Nasal cavity respiratory epithelium epithelial cell of viscerocranial mucosa (primary cell): ENCODE results near the gene NDOR1. TPM values are rescaled to one million over a fixed set of nuclear protein-coding genes. Genes with fewer than 3 reads are reported as not detected.

Experiments used
- total RNA-seq: library from RNA; depleted of rRNA; stranded (reverse); fragments of >200 nt; gene quantifications from 2 replicates; pipeline ENCODE4 v1.2.3, GENCODE V29; 2014

The NDOR1 gene
- 5.8 and 7.3 TPM in 2 replicates for total RNA-seq

DNA sequence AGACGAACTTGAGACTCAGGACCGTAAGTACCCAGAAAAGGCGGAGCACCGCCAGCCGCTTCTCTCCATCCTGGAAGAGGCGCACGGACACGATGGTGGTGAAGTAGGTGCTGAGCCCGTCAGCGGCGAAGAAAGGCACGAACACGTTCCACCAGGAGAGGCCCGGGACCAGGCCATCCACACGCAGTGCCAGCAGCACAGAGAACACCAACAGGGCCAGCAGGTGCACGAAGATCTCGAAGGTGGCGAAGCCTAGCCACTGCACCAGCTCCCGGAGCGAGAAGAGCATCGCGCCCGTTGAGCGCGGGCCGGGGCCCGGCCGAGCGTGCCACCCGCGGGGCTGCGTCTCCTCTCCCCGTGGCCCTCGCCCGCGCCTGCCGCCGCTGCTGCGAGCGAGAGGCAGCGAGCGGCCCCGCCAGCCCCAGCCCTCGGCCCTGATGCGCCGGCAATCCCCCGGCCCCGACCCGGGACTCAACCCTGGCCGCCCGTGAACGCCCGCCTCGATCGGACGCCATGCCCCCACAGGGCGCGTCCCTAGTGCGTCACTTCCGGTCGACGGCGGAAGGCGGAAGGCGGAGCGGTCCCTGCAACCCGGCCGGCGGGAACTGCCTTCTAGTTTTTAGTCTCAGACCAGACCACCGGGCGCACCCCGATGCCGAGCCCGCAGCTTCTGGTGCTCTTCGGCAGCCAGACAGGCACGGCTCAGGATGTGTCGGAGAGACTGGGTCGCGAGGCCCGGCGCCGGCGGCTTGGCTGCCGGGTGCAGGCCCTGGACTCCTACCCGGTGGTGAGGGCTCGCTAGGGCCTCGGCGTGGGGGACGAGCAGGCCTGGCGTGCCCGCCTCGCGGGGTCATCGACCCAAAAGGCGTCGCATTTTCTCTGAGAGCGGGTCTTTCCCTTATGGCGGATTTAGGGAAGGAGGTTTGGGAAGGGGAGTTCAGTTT, at the start of gene NDOR1, which contains the start of gene TMEM203:
NDOR1 (plus strand) TSS at position 575 of the 944 bp plus-strand sequence; CDS start at position 653, 78 bp downstream.
TMEM203 (minus strand) TSS at position 523 of the 944 bp plus-strand sequence; CDS start at position 289, 234 bp downstream.

DNA sequence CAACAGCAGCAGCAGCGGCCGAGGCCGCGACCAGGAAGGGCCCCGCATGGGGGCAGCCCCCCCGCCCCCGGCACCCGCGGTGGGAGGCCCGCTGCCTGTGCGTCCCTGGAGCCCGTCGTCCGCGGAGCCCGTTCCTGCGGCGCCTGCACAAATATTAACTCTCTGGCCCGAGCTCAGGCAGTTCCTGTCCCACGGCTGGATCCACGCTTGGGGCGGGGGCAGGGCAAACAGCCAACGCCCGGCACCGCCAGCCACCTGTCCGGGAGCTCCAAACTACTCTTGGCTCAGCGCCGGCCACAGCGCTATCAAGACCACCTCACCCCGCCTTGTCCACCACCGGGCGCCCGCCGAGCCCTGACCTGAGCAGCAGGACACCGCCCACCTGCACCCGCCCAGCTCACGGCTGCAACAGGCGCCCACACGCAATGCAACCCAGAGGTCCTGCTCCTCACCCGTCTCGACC, 35.6 kb upstream of the NDOR1 start, which contains the start of gene LRRC26:
LRRC26 (minus strand) TSS at position 156 of the 463 bp plus-strand sequence; CDS start at position 48, 108 bp downstream.

DNA sequence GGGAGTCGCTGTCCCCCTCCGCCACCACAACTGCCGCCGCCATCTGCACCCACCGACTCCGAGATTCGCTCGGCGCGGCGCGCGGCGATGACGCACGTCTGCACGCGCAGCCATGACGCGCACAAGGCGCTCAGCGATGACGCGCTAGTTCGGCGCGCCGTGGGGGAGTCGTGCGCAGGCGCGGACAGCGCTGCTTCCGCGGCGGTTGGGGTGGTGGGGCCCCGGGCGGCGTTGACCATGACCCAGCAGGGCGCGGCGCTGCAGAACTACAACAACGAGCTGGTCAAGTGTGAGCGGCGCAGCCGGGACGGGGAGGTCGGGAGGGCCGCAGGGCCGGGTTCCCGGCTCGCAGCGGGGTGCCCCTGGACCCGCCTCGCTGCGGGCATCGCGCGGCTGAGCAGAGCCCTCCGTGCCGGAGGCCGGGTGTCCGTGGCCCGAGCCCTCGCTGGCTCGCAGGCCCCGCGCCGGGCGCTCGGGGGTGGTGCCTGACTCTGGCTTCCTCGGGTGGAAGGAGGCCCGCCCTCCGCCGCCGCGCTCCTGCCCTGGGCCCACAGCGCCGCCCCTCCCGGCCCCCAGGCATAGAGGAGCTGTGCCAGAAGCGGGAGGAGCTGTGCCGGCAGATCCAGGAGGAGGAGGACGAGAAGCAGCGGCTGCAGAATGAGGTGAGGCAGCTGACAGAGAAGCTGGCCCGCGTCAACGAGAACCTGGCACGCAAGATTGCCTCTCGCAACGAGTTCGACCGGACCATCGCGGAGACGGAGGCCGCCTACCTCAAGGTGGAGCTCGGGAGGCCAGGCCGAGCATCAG, 16.8 kb upstream of the NDOR1 start, which contains the start of the genes ANAPC2 and SSNA1:
ANAPC2 (minus strand) TSS at position 71 of the 807 bp plus-strand sequence; CDS start at position 43, 28 bp downstream.
SSNA1 (plus strand) TSS at position 187 of the 807 bp plus-strand sequence; CDS start at position 238, 51 bp downstream.

DNA sequence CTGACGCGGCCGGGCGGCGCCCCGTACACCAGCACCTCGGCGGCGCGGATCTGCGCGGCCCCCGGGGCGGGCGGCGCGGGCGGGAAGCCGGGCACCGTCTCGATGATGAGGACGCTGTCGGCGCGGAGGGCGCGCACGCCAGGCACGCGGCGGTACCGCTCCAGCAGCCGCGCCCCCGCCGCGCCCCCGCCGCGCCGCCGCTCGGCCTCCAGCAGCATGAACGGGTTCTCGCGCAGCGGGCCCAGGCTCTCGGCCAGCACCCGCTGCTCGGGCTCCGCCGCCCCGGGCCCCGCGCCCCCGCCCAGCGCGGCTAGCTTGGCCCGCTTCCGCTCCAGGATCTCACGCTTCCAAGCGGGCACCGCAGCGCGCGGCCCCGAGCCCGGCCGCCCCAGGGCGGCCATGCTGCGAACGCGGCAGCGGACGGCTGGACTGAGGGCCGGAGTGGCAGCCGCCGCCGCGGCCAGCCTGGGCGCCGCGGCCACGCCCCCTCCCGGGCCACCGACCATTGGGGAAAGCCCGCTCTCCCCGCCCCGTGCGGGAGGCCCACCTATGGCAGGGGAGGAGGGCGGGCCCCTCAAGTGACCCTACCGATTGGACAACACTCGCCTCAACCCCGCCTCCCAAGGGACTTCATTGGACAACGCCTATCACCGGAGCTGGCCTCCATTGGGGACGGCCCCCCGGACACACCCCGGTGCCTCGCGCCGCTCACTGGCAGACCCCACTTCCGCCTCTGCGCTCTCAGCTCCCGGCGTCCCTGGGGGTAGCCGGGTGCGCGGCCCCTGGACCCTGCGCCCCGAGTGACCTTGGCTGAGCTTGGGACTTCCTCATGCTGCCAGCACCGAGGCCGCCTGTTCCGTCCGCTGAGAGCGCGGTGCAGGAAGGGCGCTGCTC, 4.9 kb upstream of the NDOR1 start, which contains the start of gene TPRN:
TPRN (minus strand) TSS at position 431 of the 894 bp plus-strand sequence; CDS start at position 401, 30 bp downstream.

DNA sequence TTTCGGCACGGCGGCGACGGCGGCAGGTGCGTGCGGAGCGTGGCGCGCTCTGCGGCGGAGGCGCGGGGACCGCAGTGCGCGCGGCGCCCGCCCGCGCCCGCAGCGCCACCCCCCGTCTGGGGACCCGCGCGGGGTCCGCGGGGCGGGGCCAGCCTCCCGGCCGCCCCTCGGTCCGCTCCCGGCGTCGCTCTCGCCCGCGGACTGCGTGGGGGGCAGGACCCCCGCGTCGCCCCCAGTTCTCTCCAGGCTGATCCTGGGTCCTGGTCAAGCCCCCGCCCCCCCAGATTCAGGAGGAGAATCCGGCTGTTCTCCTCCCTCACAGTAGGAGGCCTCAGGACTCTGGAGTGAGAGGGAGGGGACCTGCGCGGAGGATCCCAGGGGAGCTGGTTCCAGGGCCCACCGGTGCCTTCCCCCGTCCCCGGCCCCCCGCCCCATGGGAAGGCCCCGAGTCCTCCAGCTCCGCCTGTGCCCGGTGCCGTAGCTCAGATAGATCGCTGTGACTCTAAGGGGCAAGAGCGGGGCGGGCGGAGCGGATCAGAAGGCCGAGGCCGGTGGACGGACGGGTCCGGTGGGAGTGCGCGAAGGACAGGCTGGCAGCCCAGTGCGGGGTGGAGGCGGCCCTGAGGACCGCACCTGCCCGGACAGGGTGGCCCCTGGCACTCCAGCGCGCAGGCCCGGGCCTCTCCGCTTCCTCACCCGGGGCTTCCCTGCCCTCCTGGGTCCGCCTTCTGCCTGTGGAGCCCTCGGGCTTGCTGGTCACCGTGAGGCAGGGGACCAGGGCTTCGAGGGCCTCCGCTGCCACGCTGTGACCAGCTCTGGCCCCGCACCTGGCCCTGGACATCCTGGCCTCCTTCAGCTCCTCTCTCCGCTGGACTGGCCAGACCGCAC, 16.9 kb downstream of the NDOR1 start, which contains the start of gene RNF208:
RNF208 (minus strand) TSS at position 51 of the 888 bp plus-strand sequence. CDS start 1,028 bp downstream, outside the sequence.

DNA sequence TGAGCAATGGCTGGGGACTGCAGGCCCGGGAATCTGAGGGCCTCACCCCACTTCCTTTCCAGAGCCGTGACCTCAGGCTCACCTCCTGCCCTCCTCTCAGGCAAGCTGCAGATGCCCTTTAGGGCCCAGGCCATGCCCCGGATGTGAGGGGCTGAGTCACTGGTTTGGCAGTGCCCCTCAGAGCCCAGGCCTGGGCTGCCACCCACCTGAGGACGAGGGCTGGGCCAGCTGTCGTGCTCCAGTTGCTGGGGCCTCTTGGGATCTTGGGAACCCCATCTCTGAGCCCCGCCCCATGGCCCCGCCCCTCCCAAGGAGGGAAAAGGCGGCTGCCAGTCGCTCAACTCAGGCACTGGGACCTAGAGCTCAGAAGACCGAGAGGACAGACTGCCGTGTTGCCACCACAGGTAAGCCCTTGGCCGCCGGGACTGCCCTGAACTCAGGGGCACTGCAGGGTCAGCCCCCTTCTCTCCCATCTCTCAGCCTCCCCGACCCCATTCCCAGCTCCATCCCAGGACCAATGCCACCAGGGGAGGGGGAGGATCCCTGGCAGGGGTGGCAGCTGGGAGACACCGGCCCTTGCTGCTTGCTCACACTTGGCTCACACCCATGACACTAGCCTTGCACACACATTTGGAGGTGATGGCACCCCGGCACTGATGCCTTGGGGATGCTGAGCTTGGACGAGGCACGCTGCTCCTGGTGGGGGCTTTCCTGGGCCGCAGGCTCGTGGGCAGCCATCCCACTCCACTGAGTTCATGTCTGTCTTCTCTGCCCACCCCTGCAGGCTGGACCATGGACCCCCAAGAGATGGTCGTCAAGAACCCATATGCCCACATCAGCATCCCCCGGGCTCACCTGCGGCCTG, 19.6 kb downstream of the NDOR1 start, which contains the start of gene CYSRT1:
CYSRT1 (plus strand) TSS at position 345 of the 865 bp plus-strand sequence; CDS start at position 793, 448 bp downstream.

DNA sequence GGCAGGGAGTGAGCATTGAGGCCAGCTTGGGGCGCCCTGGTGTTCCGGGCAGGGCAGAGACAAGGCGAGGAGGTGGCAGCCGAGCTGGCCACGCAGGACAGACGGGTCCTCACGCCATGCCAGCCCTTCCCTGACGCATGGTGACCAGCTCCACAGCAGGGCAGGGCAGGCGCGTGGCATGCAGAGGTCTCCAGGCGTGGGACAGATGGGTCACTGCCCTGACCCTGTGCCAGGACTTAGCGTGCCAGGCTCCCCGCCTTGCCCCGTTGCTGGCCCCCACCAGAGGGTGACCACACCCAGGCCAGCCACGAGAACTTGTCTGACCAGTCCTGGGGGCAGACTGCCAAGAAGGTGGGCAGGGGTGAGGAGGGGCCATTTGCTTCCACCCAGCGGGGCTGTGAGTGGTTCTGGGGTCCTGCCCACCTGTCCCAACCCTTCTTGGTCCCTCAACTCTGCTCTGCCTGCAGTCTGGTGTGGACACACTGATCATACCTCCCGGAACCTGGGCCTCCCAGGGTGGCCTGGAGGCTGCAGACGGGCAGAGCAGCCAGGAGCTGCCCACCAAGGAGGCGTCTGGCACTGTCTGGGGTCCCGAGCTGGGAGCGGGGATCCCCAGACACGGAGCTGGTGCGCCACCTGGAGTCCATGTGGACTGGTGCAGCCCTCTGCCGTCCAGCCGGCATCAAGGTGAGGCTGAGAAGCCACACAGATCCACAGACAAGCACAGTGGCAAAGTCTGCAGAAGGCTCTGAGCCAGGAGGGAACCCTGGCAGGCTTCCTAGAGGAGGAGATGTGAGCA, 21.8 kb downstream of the NDOR1 start, which contains the start of gene RNF224:
RNF224 (plus strand) TSS at position 449 of the 799 bp plus-strand sequence. CDS start 834 bp downstream, outside the sequence.

DNA sequence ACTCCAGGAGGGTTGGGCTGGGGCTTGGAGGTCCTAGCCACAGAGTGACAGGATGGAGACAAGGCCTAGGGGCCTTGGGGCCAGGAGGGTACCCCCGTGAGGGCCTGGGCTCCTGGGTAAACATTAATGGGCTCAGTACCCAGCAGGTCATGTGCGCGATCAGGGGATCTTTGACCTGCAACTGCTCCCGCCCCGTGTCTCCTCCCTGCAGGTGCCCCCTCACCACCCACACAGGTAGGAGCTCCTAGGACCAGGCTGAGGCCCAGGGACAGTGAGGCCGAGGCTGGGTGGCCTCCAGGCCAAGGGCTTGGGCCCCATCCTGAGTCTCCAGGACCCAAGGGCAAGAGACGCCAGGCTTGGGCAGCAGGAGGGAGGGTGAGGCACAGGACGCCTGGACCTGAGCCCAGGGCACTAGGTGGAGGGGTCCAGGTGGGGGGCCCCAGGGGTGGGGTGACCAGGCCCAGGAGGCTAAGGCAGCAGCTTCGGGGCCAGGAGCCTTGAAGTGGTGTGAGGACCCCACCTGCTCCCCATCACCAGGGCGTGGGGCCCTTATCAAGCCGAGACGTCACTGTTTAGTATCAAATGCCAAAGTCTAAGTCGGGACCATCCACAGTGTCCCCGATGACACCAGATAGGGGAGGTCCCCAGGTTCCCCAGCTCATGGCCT, 25.3 kb downstream of the NDOR1 start, which contains the start of gene SLC34A3:
SLC34A3 (plus strand) TSS at position 197 of the 667 bp plus-strand sequence. CDS start 802 bp downstream, outside the sequence.

DNA sequence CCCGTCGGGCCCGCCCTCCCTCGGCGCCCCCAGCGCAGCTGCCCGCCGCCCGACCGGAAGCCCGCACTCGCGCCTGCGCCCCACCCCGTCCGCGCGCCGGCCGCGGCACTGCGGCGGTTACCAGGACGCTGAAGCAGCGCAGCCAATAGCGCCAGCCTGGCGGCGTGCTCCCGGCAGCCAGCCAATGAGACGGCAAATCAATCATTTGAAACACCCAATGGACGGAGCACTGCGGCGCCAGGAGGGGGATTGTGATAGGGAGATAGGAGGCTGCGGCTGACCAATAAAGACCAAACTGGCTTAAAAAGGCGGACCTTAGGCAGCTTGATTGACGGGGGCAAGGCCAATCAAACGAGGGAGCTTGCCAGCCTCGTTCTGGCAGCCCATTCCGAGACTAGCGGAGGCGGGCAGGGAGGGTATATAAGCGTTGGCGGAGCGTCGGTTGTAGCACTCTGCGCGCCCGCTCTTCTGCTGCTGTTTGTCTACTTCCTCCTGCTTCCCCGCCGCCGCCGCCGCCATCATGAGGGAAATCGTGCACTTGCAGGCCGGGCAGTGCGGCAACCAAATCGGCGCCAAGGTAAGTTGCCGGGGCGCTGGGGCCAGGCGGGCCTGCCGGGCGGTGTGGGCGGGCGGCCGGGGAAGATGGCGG, 35.5 kb downstream of the NDOR1 start, which contains the start of gene TUBB4B:
TUBB4B (plus strand) TSS at position 447 of the 649 bp plus-strand sequence; CDS start at position 521, 74 bp downstream.

DNA sequence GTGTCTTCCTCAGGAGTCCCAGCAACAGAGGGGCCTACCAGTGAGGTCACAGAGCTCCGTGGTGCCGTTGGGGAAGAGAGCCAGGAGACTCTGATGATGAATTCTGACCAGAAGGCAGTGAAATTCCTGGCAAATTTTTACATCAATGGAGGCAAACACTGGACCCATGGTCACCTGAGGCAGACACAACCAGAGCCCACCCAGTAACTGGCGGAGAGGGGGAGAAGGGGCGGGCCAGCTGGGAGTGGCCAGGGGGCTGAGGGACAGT, 45.6 kb downstream of the NDOR1 start, which contains the start of gene STPG3:
STPG3 (plus strand) TSS at position 93 of the 268 bp plus-strand sequence; CDS start at position 94, 1 bp downstream.

DNA sequence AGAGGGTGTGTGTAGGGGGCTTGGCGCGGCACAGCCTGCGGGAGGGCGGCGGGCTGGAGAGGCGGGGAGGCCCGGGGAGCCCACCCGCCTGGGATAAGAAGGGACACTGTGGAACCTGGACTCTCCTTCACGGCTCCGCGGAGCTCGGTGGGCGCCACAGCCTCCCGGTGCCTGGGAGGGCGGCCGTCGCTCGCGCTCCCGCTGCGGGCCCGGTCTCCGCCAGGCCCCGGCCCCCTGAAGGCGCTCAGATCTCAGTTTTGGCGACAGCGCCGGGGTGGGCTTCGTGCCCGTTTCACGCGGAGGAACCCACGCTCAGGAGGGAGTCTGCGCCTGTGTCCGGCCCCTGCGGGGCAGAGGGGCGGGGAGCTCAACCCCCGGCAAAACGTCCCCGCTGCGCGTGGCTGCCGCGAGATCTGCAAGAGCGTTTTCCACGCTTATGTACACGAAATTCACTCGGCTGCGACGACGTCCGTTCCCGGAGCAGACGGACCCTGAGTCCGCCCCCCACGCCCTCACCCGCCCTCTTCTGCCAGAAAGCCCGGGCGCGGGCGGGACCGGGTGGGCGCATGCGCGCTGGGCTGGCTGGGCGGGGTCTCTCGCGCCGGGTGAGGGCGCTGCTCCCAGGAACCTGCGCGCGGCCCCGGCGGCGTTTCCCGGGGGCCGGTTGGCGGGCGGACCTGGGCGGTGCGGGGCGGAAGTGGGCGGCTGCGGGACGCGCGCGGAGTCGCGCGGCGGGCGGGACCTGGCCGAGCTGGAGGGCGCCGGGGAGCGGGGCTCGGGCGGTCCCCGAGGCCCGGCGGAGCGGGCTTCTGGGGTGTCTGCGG, 49.3 kb downstream of the NDOR1 start, which contains the start of gene NELFB:
NELFB (plus strand) TSS at position 704 of the 824 bp plus-strand sequence.

